Fibroblast of the aortic adventitia (primary cell): Measurements from ENCODE around the gene TOB1. TPM values are rescaled to one million over a fixed set of nuclear protein-coding genes. Genes with fewer than 3 reads are reported as not detected.

Experiments
- DNase-seq: peaks from one replicate; pipeline ENCODE4 v3.0.0-alpha.2; 2010; ENCODE audit warnings: low read depth
- H3K4me3 ChIP-seq: 2 replicates; pipeline ENCODE4 v1.5.1; 2011; ENCODE audit warnings: low read depth, mild to moderate bottlenecking, control low read depth, low read length, moderate library complexity
- total RNA-seq: library from RNA; depleted of rRNA; stranded (reverse); fragments of >200 nt; gene quantifications from 2 replicates; pipeline ENCODE4 v1.2.3, GENCODE V29; 2012; ENCODE audit warnings: low replicate concordance
- TF ChIP-seq, protein P1 (sequence below): IDR thresholded peaks from 2 replicates; pipeline ENCODE4 v1.5.1; 2011; ENCODE audit warnings: mild to moderate bottlenecking, low read length, control low read depth, inconsistent platforms; ENCODE audit not compliant: insufficient read depth

TOB1 gene
- total RNA-seq, 1 donor: 21.1 TPM

DNA sequence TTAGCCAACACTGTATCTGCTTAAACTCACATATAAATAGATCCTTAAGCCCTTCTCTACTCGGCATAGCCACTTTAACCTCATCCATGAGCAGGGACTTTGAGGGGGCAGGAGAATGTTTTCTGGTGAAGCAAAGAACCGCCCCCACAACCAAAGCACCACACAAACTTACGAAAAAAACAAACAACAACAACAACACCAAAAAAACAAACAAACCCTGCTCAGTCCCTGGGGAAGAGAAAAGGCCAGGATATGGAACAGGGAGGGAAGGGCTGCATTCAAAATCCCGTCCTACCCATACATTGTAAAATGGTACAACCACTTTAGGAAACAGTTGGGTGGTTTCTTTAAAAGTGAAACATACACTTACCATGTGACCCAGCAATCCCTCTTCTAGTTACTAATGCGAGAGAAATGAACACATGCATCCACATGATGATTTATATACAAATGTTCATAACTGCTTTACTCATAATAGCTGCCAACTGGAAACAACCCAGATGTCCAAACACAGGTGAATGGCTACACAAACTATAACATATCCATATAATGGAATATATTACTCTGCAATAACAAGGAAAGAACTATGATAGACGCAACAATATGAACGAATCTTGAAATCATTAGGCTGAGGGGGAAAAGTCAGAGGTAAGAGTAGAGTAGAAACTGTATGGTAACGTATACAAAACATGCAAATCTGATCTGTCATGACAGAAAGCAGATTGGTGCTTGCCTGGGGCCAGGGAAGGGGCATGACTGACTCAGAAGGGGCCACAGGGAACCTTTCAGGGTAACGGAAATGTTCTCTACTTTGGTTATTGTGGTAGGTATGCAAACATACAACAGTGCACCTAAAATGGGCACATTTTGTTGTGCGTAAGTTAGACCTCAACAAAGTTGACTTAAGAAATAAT is 37.7 kb upstream of the TOB1 start:
- TF ChIP-seq, protein P1, sequence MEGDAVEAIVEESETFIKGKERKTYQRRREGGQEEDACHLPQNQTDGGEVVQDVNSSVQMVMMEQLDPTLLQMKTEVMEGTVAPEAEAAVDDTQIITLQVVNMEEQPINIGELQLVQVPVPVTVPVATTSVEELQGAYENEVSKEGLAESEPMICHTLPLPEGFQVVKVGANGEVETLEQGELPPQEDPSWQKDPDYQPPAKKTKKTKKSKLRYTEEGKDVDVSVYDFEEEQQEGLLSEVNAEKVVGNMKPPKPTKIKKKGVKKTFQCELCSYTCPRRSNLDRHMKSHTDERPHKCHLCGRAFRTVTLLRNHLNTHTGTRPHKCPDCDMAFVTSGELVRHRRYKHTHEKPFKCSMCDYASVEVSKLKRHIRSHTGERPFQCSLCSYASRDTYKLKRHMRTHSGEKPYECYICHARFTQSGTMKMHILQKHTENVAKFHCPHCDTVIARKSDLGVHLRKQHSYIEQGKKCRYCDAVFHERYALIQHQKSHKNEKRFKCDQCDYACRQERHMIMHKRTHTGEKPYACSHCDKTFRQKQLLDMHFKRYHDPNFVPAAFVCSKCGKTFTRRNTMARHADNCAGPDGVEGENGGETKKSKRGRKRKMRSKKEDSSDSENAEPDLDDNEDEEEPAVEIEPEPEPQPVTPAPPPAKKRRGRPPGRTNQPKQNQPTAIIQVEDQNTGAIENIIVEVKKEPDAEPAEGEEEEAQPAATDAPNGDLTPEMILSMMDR: no peak
- H3K4me3 ChIP-seq: no peak overlapping the region
- DNase-seq: peak; percentile 23

DNA sequence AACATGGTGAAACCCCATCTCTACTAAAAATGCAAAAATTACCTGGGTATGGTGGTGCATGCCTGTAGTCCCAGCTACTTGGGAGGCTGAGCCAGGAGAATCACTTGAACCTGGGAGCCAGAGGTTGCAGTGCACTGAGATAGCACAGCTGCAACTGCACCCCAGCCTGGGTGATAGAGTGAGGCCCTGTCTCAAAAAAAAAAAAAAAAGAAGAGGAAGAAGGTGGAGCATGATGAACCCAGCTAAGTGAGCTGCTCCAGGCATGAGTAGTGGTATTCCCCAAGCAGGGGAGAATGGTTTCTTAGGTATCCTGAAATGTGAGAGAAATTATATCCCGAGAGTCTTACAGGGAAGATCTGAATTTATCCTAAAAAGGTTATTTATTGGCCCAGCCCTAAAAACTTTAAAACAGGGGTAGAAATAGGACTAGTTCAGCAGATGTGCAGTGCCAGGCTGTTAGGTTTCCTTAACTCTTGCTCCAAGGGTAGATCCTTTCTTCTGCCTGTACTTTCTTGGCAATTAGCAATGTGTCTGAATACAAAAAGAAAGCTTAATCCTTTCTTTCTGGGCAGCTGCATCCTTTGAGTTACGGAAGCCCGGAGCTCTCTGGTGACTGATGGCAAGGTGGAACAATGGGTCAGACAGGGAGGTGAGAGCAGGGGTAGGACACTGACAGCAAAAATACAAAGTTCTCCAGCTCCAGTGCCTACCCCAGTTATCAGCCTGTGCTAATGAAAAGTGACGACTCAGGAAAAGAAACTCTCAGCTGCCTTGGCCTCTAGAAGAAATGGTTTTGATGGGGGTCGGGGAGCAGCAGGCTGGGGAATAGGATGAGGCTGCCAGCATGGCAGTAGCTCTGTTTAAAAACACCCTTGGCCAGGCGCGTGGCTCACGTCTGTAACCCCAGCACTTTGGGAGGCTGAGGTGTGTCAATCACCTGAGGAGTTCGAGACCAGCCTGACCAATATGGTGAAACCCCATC is 36.5 kb upstream of the TOB1 start:
- TF ChIP-seq, protein P1: no peak
- DNase-seq: no peak
- no peak overlapping the region for H3K4me3 ChIP-seq

DNA sequence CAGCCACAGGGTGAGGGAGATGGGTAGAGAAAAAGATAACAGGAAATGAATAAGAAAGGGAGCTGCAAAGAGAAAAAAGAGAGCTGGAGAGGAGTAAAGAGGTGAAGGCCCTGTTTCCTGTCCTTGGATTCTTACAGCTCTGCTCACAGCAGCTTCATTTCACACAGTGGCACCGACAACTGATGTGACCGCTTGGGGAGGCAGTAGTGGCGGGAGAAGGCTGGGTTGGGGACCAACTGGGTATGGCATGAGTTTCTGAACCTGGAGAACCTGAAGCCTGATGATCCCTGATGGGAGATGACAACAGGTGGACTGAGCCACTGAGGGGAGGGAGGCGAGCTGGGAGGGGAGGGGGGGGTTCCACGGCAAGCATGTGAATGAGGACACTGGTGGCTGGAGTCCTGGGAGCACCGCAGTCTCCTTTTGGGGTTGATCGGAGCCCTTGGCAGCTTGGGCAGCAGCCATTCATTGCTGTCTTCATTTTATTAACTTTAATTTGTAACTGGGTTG is 34.3 kb upstream of the TOB1 start:
- TF ChIP-seq, protein P1: no peak
- no peak for DNase-seq
- H3K4me3 ChIP-seq: no peak overlapping the region

DNA sequence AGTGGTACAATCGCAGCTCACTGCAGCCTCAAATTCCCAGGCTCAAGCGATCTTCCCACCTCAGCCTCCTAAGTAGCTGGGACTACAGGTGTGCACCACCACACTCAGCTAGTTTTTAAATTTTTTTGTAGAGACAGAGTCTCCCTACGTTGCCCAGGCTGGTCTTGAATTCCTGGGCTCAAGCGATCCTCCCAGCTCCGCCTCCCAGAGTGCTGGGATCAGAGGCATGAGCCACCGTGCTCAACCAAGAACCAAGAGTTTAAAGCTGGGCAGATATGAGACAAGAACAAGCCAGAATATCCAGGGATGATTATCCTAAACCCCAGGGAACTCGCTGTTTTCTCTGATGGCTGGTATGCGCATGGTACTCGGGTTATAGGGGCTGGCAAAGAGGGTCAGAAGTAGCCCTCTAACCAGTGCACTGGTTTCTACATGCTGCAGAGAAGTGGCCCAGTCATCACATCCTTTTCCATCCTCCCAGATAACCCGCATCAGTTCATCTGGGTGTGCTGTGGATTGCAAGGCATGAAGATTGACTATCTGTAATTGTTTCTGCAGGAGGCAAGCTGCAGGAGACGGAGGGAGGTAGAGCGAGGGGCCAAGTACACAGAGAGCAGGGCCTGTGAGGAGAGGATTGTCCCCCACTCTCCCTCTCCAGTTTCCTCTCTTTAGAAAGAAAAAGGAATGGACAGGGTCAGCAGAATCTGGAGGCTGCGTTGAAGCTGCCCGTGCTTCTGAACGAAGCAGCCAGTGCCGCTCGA is 33.6 kb upstream of the TOB1 start:
- TF ChIP-seq, protein P1: no peak
- no peak overlapping the region for H3K4me3 ChIP-seq
- DNase-seq: no peak

DNA sequence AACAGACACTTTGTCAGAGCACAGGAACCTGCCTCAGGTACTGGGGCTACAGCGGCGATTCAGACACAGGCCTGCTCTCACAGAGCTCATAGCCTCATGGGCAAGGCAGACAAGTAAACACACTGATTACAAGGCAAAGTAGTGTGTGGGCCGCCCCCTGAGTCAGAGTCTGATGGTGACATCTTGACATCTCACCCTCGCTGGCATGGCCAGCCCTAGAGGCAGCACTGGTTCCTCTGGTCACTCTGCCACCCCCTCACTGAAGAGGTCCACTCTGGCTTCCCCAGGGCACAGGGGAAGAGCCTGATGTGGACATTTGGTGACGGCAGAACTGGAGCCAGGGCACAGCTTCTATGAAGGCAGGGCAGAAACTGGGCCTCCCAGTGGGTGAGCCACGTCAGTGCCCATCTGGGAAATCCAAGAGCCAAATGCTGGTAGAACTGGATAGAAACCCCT is 32.9 kb upstream of the TOB1 start:
- DNase-seq: no peak

More for the DNA sequence above, 32.9 kb upstream of the TOB1 start:
- H3K4me3 ChIP-seq: no peak overlapping the region
- TF ChIP-seq, protein P1: no peak
